Lung (tissue), 10 donors: Measurements from ENCODE around the gene NSF. TPM values are rescaled to one million over a fixed set of nuclear protein-coding genes. Genes with fewer than 3 reads are reported as not detected.
A peak's percentile ranks its signal among the peaks of the same experiment; 100 is the strongest.
"Not testable (repeated sequence)": the region's sequence is repeated elsewhere in the genome, so short reads cannot be mapped to it uniquely, and the experiment has no call there.

Source experiments
- ATAC-seq: fragments of 200-7000 bp; cut with Tn5 transposase; one replicate; pipeline ENCODE4 v1.9.1; 2020; ENCODE audit warnings: moderate number of reproducible peaks; ENCODE audit not compliant: insufficient read depth, low FRiP score
- DNase-seq, 3 donors: peaks; one replicate each; pipeline ENCODE4 v3.0.0-alpha.2; 2013 to 2017
- H3K27ac ChIP-seq, 2 donors: one replicate each; pipeline ENCODE4 v1.5.1; 2013; ENCODE audit warnings: mild to moderate bottlenecking in 2 of 2, moderate library complexity in 2 of 2, control low read depth in 1 of 2, inconsistent platforms in 1 of 2, low read depth in 1 of 2, low read length in 1 of 2
- H3K27me3 ChIP-seq, 3 donors: one replicate each; pipeline ENCODE4 v1.5.1; 2013; ENCODE audit warnings: low read length in 2 of 3; ENCODE audit not compliant: control insufficient read depth in 3 of 3, insufficient read depth in 3 of 3
- H3K36me3 ChIP-seq, 4 donors: one replicate each; pipeline ENCODE4 v1.5.1; 2013; ENCODE audit warnings: low read length in 4 of 4, mild to moderate bottlenecking in 1 of 4, moderate library complexity in 1 of 4; ENCODE audit not compliant: control insufficient read depth in 4 of 4, insufficient read depth in 4 of 4
- H3K4me1 ChIP-seq, 5 donors: one replicate each; pipeline ENCODE4 v1.5.1; 2013; ENCODE audit warnings: low read length in 5 of 5, mild to moderate bottlenecking in 2 of 5, moderate library complexity in 1 of 5; ENCODE audit not compliant: control insufficient read depth in 5 of 5, insufficient read depth in 5 of 5
- H3K4me3 ChIP-seq: one replicate; pipeline ENCODE4 v1.5.1; 2013; ENCODE audit warnings: mild to moderate bottlenecking, control low read depth, moderate library complexity
- H3K9ac ChIP-seq, 2 donors: one replicate each; pipeline ENCODE4 v1.5.1; 2013; ENCODE audit warnings: low read length in 2 of 2, control low read depth in 1 of 2; ENCODE audit not compliant: insufficient read depth in 1 of 2
- H3K9me3 ChIP-seq, 4 donors: one replicate each; pipeline ENCODE4 v1.5.1; 2013; ENCODE audit warnings: low read length in 3 of 4, mild to moderate bottlenecking in 1 of 4, moderate library complexity in 1 of 4; ENCODE audit not compliant: control insufficient read depth in 4 of 4, insufficient read depth in 3 of 4
- WGBS, 2 donors: extraction: QIAGEN DNeasy Blood & Tissue Kit; methylation state at CpG; one replicate each; pipeline ENCODE4 v1.1.7; 2013; 5-methylcytosine and 5-hydroxymethylcytosine counted together
- polyA plus RNA-seq, 2 donors: library from polyadenylated mRNA; stranded (reverse); fragments of 200-250 nt; gene quantifications; one replicate each; pipeline ENCODE4 v1.2.1, GENCODE V29; 2013
- total RNA-seq, 2 donors: library from RNA; depleted of rRNA in 1 of 2; stranded (reverse); fragments of >200 nt in 1 of 2; gene quantifications; one replicate each; pipeline ENCODE4 v1.2.1, GENCODE V29; 2014 to 2021
- donor health status: Bipolar disorder and iron deficiency.
- donor health status: healthy.
- donor health status: DM: yes; HTN: yes; CAD: no.

Gene NSF
- total and polyA plus RNA-seq, 4 donors: 7.3 to 41.9 (median 27.0) TPM

DNA sequence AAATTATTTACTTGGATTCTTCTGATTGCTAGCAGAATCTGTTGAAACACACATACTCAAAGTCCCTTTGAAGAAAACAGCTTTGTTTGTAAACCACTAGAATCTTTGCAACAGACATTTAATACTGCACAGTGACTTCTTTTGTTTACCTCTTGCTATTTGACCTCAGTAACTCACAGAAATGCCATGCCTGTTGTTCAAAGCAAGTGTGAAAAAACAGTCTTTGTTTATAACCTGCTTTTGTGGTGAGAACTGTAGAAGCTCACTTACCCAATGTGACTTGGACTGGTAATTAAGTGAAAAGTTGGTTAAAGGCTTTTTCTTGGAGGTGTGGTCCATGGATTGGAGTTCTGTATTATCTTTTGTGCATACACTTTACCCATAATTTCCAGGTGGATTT is 44.4 kb downstream of the NSF start:
- H3K4me1 ChIP-seq, H3K27me3 ChIP-seq, ATAC-seq, H3K9me3 ChIP-seq, H3K27ac ChIP-seq, DNase-seq, H3K4me3 ChIP-seq, H3K36me3 ChIP-seq, H3K9ac ChIP-seq: not testable (repeated sequence)

DNA sequence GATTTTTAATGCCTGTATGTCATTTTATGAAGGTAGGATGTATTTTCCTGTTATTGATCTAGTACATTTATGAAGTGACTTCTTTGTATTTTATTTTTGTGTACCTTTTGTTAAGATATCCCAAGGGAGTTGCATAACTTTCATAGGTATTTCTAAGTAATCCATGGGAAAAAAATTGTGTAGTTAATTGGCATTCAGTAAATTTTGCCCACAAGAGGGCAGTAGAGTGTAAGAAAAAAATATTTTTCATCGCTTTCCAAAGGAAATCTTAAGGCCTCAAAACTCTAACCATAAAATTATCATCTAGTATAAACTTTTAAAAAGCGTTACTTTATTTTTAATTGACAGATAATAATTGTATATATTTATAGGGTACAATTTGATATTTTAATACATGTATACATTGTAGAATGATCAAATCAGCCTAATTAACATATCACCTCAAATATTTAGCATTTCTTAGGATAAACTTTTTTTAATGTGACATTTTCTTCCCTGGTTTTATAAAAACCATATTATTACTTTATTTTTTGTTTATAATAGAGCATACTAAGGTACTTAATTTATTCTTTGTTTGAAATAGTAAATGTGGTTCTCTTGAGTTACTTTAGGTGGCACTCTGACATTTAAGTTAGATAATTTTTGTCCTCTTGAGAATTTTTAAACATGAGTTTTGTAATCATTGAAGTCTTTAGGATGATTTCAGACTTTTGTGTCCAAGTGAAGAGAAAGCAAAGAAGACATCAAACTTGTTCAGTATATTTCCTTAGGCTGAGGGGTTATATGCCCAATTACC is 51.6 kb downstream of the NSF start:
- not testable (repeated sequence) for H3K4me1 ChIP-seq, H3K27ac ChIP-seq, H3K9ac ChIP-seq, ATAC-seq, DNase-seq, H3K4me3 ChIP-seq, H3K27me3 ChIP-seq, H3K36me3 ChIP-seq, H3K9me3 ChIP-seq
- no CpG with 5 or more reads among the region's 2 CpGs for WGBS, 2 donors

DNA sequence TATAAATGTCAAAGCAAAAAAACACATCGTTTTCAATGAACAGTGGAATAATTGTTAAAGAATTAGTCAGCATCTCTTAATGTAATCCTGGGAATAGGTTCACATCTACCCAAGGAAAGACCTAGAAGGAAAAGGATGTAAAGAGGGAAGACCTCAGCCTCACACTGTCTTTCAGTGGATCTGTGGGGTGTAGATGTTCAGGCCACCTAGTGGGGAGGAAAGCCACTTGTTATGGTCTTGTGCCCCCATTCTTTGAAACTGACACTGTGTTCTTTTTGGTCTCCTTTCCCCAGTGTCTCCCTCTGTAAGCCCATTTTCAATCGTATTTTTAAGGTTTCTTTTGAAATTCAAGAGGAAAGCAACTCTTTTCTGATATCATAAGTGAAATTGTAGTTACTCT is 56.8 kb downstream of the NSF start:
- ATAC-seq: not testable (repeated sequence)
- WGBS, 2 donors: no CpG with 5 or more reads among the region's 2 CpGs

DNA sequence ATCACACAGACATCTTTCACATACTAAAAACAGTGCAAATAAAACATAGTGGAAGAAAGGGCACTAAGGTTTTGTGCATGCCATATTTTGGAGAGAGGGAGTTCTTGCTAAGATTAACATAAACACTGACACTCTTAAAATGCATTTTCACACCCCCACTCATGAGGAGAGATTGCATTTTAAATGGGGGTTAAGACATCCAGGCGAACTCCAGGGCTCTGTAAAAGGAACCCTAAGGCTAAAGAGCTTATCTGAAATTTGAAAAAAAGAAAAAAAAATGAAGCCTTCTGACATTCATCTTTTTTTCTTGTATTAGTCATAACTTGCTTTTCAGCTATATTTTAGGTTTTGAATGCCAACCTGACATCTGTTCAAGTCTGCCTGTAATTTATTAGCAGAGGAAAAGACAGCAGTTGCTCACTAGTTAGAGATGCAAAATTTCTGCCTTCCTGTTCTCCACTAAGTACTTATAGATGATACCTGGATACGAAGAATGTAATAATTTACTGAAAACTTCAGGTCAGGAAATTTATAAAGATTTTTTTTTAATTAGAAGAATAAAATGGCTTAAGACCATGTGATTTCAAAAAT is 57.3 kb downstream of the NSF start:
- no CpG with 5 or more reads among the region's 2 CpGs for WGBS, 2 donors
- DNase-seq, H3K9me3 ChIP-seq, H3K27me3 ChIP-seq, H3K4me1 ChIP-seq, H3K36me3 ChIP-seq, ATAC-seq, H3K4me3 ChIP-seq, H3K27ac ChIP-seq, H3K9ac ChIP-seq: not testable (repeated sequence)

More for the DNA sequence above, 56.8 kb downstream of the NSF start:
- H3K9ac ChIP-seq, H3K4me1 ChIP-seq, H3K27ac ChIP-seq, H3K4me3 ChIP-seq, H3K27me3 ChIP-seq, DNase-seq, H3K9me3 ChIP-seq, H3K36me3 ChIP-seq: not testable (repeated sequence)

DNA sequence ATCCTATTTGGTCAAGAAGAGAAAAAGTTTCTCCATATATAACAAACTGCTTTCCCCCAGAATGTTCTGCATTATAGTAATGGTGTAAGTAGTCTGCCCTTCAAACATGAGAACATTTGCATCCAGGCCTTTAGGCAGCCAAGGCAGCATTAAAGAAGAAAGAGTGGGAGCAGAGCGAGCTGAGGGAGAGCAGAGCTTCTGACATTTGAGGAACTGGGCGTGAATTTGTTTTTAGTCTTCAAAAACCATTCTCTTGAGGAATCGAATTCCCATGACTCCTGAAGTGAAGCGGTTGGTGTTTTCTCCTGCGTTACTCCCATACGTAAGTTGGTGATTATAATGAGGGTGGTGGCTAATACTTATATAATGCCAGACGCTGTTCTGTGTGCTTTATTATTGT is 58.8 kb downstream of the NSF start:
- not testable (repeated sequence) for H3K9ac ChIP-seq, ATAC-seq, H3K27me3 ChIP-seq, H3K9me3 ChIP-seq, H3K4me1 ChIP-seq, H3K4me3 ChIP-seq, H3K27ac ChIP-seq, H3K36me3 ChIP-seq
- WGBS, 2 donors: 95 to 99% methylated on average over 7 of the region's 7 CpGs
- DNase-seq: peak in 1 of 3 donors; percentile 0

DNA sequence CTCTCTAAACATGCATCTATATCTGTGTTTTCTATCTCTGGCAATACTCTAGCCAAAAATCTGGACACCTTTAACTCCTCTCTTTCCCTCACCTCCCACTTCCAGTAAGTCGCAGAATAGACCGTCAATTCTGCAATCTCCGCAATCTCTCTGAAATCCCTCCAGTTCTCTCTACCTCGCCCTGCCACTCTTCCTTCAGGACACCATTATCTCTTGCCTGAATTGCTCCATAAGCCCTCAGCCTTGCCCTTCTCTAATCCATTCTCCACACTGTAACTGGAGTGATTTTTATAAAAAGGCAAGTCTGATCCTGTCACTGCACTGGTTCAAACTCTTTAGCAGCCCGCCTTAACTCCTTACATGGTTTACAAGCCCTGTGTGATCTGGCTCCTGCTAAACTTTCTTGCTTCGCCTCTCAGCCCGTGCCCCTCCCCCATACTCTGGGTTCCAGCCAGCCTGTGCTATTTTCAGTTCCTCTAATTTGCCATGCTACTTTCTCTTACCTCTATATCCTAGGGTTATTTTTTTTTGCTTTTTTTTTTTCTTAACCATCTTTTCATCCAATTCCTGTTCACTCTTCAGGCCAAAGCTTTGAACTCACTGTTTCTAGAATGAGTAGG is 61.7 kb downstream of the NSF start:
- no CpG with 5 or more reads among the region's 7 CpGs for WGBS, 2 donors
- H3K27me3 ChIP-seq, H3K9me3 ChIP-seq, H3K9ac ChIP-seq, H3K36me3 ChIP-seq, H3K4me3 ChIP-seq, ATAC-seq, H3K27ac ChIP-seq, H3K4me1 ChIP-seq, DNase-seq: not testable (repeated sequence)

DNA sequence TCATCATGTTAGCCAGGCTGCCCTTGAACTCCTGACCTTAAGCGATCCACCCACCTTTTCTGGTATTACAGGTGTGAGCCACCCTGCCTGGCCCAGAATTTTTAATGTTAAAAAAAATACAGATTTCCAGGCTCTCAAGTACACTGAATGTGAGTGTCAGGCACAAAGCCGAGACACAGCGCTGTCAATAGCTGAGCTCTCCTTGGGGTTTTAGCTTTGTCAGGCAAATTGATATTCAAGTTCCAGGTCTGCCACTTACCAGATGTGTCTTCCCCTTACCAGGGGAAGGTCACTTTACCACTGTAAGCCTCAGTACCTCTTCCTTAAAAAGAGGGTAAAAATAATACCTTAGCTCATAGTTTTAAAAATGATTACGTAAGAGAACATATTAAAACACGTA is 67.8 kb downstream of the NSF start:
- DNase-seq, H3K4me1 ChIP-seq, H3K9ac ChIP-seq, H3K4me3 ChIP-seq, ATAC-seq, H3K27ac ChIP-seq, H3K36me3 ChIP-seq, H3K27me3 ChIP-seq, H3K9me3 ChIP-seq: not testable (repeated sequence)
- no CpG with 5 or more reads among the region's 5 CpGs for WGBS, 2 donors

DNA sequence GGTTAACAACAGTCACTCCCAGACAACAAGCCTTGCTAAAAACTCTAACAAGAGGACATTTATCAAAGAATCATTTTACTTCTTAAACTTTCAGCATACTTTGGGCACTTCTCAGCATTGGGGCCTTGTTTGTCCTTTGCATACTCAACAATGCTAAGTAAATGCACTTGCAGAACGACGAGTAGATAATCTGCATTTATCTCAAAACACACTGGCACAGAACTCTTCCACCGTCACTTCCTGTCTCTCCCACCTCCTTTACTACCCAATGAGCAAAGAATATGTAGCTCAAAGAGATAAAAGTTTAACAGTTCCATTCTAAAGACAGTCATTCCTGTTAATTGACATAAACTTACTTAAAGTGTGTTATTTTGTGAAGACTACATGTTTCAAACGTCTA is 69.2 kb downstream of the NSF start:
- not testable (repeated sequence) for H3K9me3 ChIP-seq, H3K27me3 ChIP-seq, ATAC-seq, DNase-seq, H3K4me3 ChIP-seq, H3K27ac ChIP-seq, H3K4me1 ChIP-seq, H3K9ac ChIP-seq, H3K36me3 ChIP-seq
- no CpG with 5 or more reads among the region's 4 CpGs for WGBS, 2 donors
